Neural cell (in vitro differentiated cells): ENCODE results near the gene RSRC1. TPM values are rescaled to one million over a fixed set of nuclear protein-coding genes. Genes with fewer than 3 reads are reported as not detected.

Experiments used
- H2AFZ ChIP-seq: fragments of 200-600, 300-800 bp; sonication (generic), shearing (Covaris generic); 2 replicates; pipeline ENCODE4 v1.6.0; 2014; ENCODE audit warnings: low read depth, mild to moderate bottlenecking, antibody characterized with exemption, low read length, moderate library complexity
- H3F3A ChIP-seq: fragments of 200-600 bp; shearing (Covaris generic); 2 replicates; pipeline ENCODE4 v1.6.1; 2016; ENCODE audit warnings: mild to moderate bottlenecking, moderate library complexity, mixed read lengths, antibody characterized with exemption, low read length; ENCODE audit not compliant: insufficient read depth, poor library complexity, severe bottlenecking
- H3K27ac ChIP-seq: fragments of 200-600, 300-800 bp; sonication (generic), shearing (Covaris generic); 2 replicates; pipeline ENCODE4 v1.5.1; 2014; ENCODE audit warnings: mild to moderate bottlenecking, low read length, moderate library complexity
- H3K27me3 ChIP-seq: fragments of 300-800, 200-600 bp; sonication (generic), shearing (Covaris generic); 2 replicates; pipeline ENCODE4 v1.6.0; 2014; ENCODE audit warnings: mild to moderate bottlenecking, low read depth, low read length, moderate library complexity; ENCODE audit not compliant: insufficient read depth
- H3K36me3 ChIP-seq: fragments of 300-800, 200-600 bp; sonication (generic), shearing (Covaris generic); 2 replicates; pipeline ENCODE4 v1.5.1; 2014; ENCODE audit warnings: mild to moderate bottlenecking, antibody characterized with exemption, low read length, moderate library complexity; ENCODE audit not compliant: insufficient read depth
- H3K4me2 ChIP-seq: fragments of 300-800, 200-600 bp; sonication (generic), shearing (Covaris generic); 2 replicates; pipeline ENCODE4 v1.6.0; 2014; ENCODE audit warnings: mild to moderate bottlenecking, low read length
- H3K4me3 ChIP-seq: fragments of 300-800, 200-600 bp; sonication (generic), shearing (Covaris generic); 2 replicates; pipeline ENCODE4 v1.5.1; 2014; ENCODE audit warnings: mild to moderate bottlenecking, low read length, moderate library complexity
- H3K79me2 ChIP-seq: fragments of 200-600 bp; shearing (Covaris generic); replicated peaks from 2 replicates; pipeline ENCODE4 v1.6.0; 2014; ENCODE audit warnings: mild to moderate bottlenecking, low read length, moderate library complexity; ENCODE audit not compliant: insufficient read depth
- H3K9ac ChIP-seq: fragments of 300-800, 200-600 bp; sonication (generic), shearing (Covaris generic); 2 replicates; pipeline ENCODE4 v1.6.1; 2016; ENCODE audit warnings: mild to moderate bottlenecking, low read length, mixed read lengths
- H3K9me2 ChIP-seq: fragments of 200-600 bp; shearing (Covaris generic); 2 replicates; pipeline ENCODE4 v1.6.1; 2016; ENCODE audit warnings: mild to moderate bottlenecking, low read length, mixed read lengths; ENCODE audit not compliant: insufficient read depth
- H3K9me3 ChIP-seq: fragments of 200-600, 300-800 bp; sonication (generic), shearing (Covaris generic); 2 replicates; pipeline ENCODE4 v1.6.1; 2016; ENCODE audit warnings: mild to moderate bottlenecking, mixed run types, low read length, moderate library complexity, mixed read lengths
- H4K20me1 ChIP-seq: fragments of 200-600 bp; shearing (Covaris generic); 2 replicates; pipeline ENCODE4 v1.6.1; 2016; ENCODE audit warnings: mild to moderate bottlenecking, mixed run types; ENCODE audit not compliant: insufficient read depth
- EP300 ChIP-seq: fragments of 450-650 bp; conservative IDR thresholded peaks from 2 replicates; pipeline ENCODE4 v1.6.1; 2014; ENCODE audit warnings: antibody characterized with exemption, mild to moderate bottlenecking, moderate library complexity; ENCODE audit not compliant: poor library complexity, severe bottlenecking
- EZH2 ChIP-seq: fragments of 200-600, 300-800 bp; shearing (Covaris generic), sonication (generic); IDR thresholded peaks from 2 replicates; pipeline ENCODE4 v1.6.1; 2014; ENCODE audit warnings: antibody characterized with exemption, low read length, borderline replicate concordance, mild to moderate bottlenecking; ENCODE audit not compliant: insufficient read depth, poor library complexity, severe bottlenecking
- MXI1 ChIP-seq: fragments of 450-650 bp; conservative IDR thresholded peaks from 2 replicates; pipeline ENCODE4 v1.6.1; 2014; ENCODE audit warnings: antibody characterized with exemption, mild to moderate bottlenecking; ENCODE audit not compliant: poor library complexity, severe bottlenecking
- POLR2AphosphoS5 ChIP-seq: IDR thresholded peaks from 2 replicates; pipeline ENCODE4 v1.6.1; 2012
- RAD21 ChIP-seq: fragments of 450-650 bp; conservative IDR thresholded peaks from 2 replicates; pipeline ENCODE4 v1.6.1; 2014; ENCODE audit warnings: antibody characterized with exemption, mild to moderate bottlenecking, moderate library complexity
- SMC3 ChIP-seq: fragments of 450-650 bp; conservative IDR thresholded peaks from 2 replicates; pipeline ENCODE4 v1.6.1; 2014; ENCODE audit warnings: antibody characterized with exemption, mild to moderate bottlenecking, moderate library complexity; ENCODE audit not compliant: poor library complexity
- TAF1 ChIP-seq: IDR thresholded peaks from 2 replicates; pipeline ENCODE4 v1.6.1; 2012; ENCODE audit warnings: low read depth
- polyA plus RNA-seq: library from polyadenylated mRNA; depleted of rRNA; stranded (reverse); fragments of >200 nt; gene quantifications from 2 replicates; pipeline ENCODE4 v1.2.3, GENCODE V29; 2014
- TF ChIP-seq, protein P1 (sequence below): IDR thresholded peaks from 2 replicates; pipeline ENCODE4 v1.6.1; 2012; ENCODE audit warnings: borderline replicate concordance
- TF ChIP-seq, protein P2 (sequence below): fragments of 450-650 bp; IDR thresholded peaks from 2 replicates; pipeline ENCODE4 v1.5.1; 2014; ENCODE audit warnings: antibody characterized with exemption, mild to moderate bottlenecking, moderate library complexity; ENCODE audit not compliant: poor library complexity, severe bottlenecking

Gene RSRC1
- polyA plus RNA-seq, 1 donor from 2014 or later = 28.1 TPM

DNA sequence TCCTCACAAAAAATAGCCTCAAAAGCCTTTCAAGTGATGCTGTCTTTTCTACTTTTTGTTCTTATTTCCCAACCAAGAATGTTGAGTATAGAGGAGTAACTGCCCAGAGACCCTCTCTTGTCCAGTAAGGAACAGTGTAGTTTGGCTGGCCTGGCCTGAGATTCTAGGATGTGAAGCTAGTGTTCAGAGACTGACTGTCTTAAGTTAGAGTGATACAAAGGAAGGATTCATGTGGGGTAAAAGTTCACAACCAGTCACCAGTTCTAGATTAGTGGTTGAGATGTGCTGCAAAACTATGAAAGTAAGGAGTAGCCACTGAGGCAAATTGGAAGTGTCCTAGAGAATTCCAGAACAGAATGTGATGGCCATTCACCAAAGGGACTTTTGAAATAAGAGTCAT is 49.1 kb downstream of the RSRC1 start:
- Histone ChIP-seq H3K9ac (no peak overlapping the region), H3K36me3 (no peaks in the 10 kb centered on the region), H3K79me2 (no peaks in the 10 kb centered on the region), H3K4me2 (no peak overlapping the region), H3K27ac (no peak overlapping the region), H2AFZ (no peak overlapping the region), H4K20me1 (no peaks in the 10 kb centered on the region), H3K9me2 (no peaks in the 10 kb centered on the region), H3K4me3 (no peak overlapping the region), H3K27me3 (no peaks in the 10 kb centered on the region), H3K9me3 (no peaks in the 10 kb centered on the region), H3F3A (no peaks in the 10 kb centered on the region)
- TF ChIP-seq, protein P1, sequence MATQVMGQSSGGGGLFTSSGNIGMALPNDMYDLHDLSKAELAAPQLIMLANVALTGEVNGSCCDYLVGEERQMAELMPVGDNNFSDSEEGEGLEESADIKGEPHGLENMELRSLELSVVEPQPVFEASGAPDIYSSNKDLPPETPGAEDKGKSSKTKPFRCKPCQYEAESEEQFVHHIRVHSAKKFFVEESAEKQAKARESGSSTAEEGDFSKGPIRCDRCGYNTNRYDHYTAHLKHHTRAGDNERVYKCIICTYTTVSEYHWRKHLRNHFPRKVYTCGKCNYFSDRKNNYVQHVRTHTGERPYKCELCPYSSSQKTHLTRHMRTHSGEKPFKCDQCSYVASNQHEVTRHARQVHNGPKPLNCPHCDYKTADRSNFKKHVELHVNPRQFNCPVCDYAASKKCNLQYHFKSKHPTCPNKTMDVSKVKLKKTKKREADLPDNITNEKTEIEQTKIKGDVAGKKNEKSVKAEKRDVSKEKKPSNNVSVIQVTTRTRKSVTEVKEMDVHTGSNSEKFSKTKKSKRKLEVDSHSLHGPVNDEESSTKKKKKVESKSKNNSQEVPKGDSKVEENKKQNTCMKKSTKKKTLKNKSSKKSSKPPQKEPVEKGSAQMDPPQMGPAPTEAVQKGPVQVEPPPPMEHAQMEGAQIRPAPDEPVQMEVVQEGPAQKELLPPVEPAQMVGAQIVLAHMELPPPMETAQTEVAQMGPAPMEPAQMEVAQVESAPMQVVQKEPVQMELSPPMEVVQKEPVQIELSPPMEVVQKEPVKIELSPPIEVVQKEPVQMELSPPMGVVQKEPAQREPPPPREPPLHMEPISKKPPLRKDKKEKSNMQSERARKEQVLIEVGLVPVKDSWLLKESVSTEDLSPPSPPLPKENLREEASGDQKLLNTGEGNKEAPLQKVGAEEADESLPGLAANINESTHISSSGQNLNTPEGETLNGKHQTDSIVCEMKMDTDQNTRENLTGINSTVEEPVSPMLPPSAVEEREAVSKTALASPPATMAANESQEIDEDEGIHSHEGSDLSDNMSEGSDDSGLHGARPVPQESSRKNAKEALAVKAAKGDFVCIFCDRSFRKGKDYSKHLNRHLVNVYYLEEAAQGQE = no peak
- TF ChIP-seq RAD21 (no peak), EZH2 (no peak), POLR2AphosphoS5 (no peak), EP300 (no peak), MXI1 (no peak), TAF1 (no peak), SMC3 (no peak)
- TF ChIP-seq, protein P2, sequence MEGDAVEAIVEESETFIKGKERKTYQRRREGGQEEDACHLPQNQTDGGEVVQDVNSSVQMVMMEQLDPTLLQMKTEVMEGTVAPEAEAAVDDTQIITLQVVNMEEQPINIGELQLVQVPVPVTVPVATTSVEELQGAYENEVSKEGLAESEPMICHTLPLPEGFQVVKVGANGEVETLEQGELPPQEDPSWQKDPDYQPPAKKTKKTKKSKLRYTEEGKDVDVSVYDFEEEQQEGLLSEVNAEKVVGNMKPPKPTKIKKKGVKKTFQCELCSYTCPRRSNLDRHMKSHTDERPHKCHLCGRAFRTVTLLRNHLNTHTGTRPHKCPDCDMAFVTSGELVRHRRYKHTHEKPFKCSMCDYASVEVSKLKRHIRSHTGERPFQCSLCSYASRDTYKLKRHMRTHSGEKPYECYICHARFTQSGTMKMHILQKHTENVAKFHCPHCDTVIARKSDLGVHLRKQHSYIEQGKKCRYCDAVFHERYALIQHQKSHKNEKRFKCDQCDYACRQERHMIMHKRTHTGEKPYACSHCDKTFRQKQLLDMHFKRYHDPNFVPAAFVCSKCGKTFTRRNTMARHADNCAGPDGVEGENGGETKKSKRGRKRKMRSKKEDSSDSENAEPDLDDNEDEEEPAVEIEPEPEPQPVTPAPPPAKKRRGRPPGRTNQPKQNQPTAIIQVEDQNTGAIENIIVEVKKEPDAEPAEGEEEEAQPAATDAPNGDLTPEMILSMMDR = no peak

DNA sequence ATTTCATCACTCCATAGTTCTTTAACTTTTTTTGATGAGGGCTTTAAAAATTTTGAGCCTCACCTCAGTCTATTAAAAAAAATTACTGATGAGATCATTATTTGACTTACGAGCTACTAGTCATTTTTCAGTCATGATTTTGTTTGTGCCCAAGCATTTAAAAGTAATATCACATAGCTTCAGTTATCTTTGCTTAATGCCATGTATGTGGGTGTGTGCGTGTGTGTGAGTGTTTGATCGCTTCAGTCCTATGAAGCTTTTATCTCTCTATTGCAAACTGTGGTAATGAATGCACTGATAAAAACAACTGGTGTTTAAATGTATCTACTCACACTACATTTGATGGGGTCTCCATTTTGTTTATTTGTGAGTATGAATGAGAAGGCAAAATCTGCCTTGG is 49.8 kb downstream of the RSRC1 start:
- no peak for TF ChIP-seq EZH2
- TF ChIP-seq, protein P2 = no peak
- TF ChIP-seq TAF1 = no peak
- no peak for TF ChIP-seq RAD21
- TF ChIP-seq, protein P1 = no peak
- TF ChIP-seq POLR2AphosphoS5 = no peak
- no peak for TF ChIP-seq EP300
- TF ChIP-seq SMC3 = no peak
- TF ChIP-seq MXI1 = no peak
- H3K27ac ChIP-seq = no peak overlapping the region
- no peaks in the 10 kb centered on the region for H3K27me3 ChIP-seq
- H3K79me2 ChIP-seq = no peaks in the 10 kb centered on the region
- H3F3A ChIP-seq = no peaks in the 10 kb centered on the region
- no peaks in the 10 kb centered on the region for H4K20me1 ChIP-seq
- H3K9ac ChIP-seq = no peak overlapping the region
- no peaks in the 10 kb centered on the region for H3K9me3 ChIP-seq
- H3K4me2 ChIP-seq = no peak overlapping the region
- H2AFZ ChIP-seq = no peak overlapping the region
- no peaks in the 10 kb centered on the region for H3K9me2 ChIP-seq
- no peaks in the 10 kb centered on the region for H3K36me3 ChIP-seq
- no peak overlapping the region for H3K4me3 ChIP-seq
